ENCODE measurements around the gene ZNF488.

DNA sequence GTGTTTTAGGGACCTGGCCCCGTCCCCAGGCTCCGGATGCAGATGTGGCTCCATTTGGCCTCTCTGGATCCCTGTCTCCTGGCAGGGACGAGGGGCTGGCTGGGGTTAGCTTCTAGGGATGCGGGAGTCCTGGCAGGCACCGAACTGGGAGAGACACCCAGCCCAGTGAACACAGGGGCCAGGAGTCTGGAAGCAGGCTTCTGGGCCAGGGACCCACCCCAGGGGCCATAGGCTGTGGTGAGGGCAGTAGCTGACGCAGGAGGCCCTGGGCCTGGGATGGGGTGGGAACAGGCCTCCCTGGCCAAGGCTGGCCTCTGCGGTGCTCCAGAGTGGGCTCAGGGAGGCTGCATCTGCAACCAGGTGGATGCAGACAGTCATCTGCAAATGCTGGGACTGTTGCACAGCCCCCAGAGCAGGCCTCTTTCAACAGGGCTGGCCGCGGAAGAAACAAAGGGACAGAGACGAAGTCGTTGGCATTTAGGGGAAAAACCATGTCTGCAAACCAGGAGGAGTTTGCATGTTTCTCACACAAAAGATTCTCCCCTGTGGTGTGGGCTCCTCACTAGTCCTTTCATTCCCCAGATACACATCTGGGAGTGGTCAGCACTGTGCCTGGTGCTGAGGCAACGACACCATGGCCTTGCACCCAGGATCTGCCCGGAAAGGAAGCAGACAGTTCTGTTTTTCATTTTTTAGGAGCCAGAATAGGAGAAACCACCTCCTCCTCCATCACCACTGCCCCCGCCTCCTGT is 36.4 kb upstream of the ZNF488 start:
- TF ChIP-seq POLR2AphosphoS5 (IDR thresholded peaks at IDR 0.05; ENCODE audit: borderline replicate concordance, low read depth, low read length) (no peak), EZH2 (IDR thresholded peaks at IDR 0.05) (no peak)

Measured in SK-N-MC (cell line).